H1 (cell line): ENCODE data around the gene SH2D1B. TPM values are rescaled to one million over a fixed set of nuclear protein-coding genes. Genes with fewer than 3 reads are reported as not detected.

Experiments
- CTCF ChIA-PET: fragments of 300-600 bp; sonication (Branson Sonifier 250); formaldehyde crosslinking; loops from one replicate; lab custom pipeline; 2021; ENCODE audit not compliant: partially characterized antibody; lab: Charles Lee
- POLR2A ChIA-PET: fragments of 300-600 bp; sonication (Branson Sonifier 250); formaldehyde crosslinking; loops from one replicate; lab custom pipeline; 2021; ENCODE audit warnings: inconsistent platforms; ENCODE audit not compliant: partially characterized antibody; lab: Charles Lee
- DNase-seq, 2 experiments: peaks; one replicate each; pipeline versions ENCODE4 v3.0.0 to v3.0.0-alpha.2; 2010 to 2022; ENCODE audit warnings: low spot score in 2 of 2, low read depth in 1 of 2, mixed read lengths in 1 of 2
- FAIRE-seq: peaks from 2 replicates; lab custom pipeline; 2011; peaks lifted over from hg19 to GRCh38; lab: Jason Lieb, UNC
- H2AFZ ChIP-seq: 2 replicates; pipeline ENCODE4 v1.8.1; 2012; ENCODE audit warnings: low read length, inconsistent platforms
- H2AK5ac ChIP-seq: 2 replicates; pipeline ENCODE4 v1.6.1; 2013; ENCODE audit warnings: low read depth, low read length
- H2BK120ac ChIP-seq: replicated peaks from 2 replicates; pipeline ENCODE3; 2013; ENCODE audit warnings: low read depth, low read length, inconsistent platforms
- H2BK12ac ChIP-seq: 2 replicates; pipeline ENCODE4 v1.6.1; 2013; ENCODE audit warnings: low read depth, low read length
- H2BK15ac ChIP-seq: 2 replicates; pipeline ENCODE4 v1.6.1; 2013; ENCODE audit warnings: low read length
- H2BK20ac ChIP-seq: 2 replicates; pipeline ENCODE4 v1.6.1; 2013; ENCODE audit warnings: low read length
- H2BK5ac ChIP-seq: 2 replicates; pipeline ENCODE4 v1.6.1; 2013; ENCODE audit warnings: low read depth, low read length
- H3K14ac ChIP-seq: 2 replicates; pipeline ENCODE4 v1.6.1; 2013; ENCODE audit warnings: inconsistent platforms; ENCODE audit not compliant: insufficient read length
- H3K18ac ChIP-seq: 2 replicates; pipeline ENCODE4 v1.6.1; 2013; ENCODE audit warnings: low read length; ENCODE audit errors: extremely low read depth
- H3K23ac ChIP-seq: 2 replicates; pipeline ENCODE4 v1.6.1; 2013; ENCODE audit warnings: inconsistent platforms; ENCODE audit not compliant: insufficient read length
- H3K23me2 ChIP-seq: 2 replicates; pipeline ENCODE4 v1.6.1; 2013; ENCODE audit warnings: low read depth, low read length
- H3K27ac ChIP-seq: 2 replicates; pipeline ENCODE4 v1.6.1; 2011; ENCODE audit warnings: low read depth, low read length, inconsistent platforms
- H3K27me3 ChIP-seq, 4 experiments: replicated peaks in 1 of 4; 1 replicate in 1 of 4; 2 replicates in 3 of 4; pipeline versions ENCODE4 v1.6.1 to v1.8.1; 2011 to 2013; ENCODE audit warnings: low read length in 3 of 4, mild to moderate bottlenecking in 3 of 4, inconsistent platforms in 2 of 4, mixed read lengths in 2 of 4, moderate library complexity in 1 of 4; ENCODE audit not compliant: control insufficient read depth in 3 of 4, insufficient read depth in 3 of 4; ENCODE audit errors: extremely low read depth in 1 of 4
- H3K36me3 ChIP-seq, 4 experiments: 2 replicates each; pipeline versions ENCODE4 v1.6.1 to v1.8.1; 2011 to 2013; ENCODE audit warnings: mild to moderate bottlenecking in 4 of 4, low read length in 3 of 4, moderate library complexity in 2 of 4, control low read depth in 1 of 4, inconsistent platforms in 1 of 4; ENCODE audit not compliant: insufficient read depth in 4 of 4, control insufficient read depth in 2 of 4
- H3K4ac ChIP-seq: replicated peaks from 2 replicates; pipeline ENCODE3; 2013; ENCODE audit warnings: low read length, low read depth, mixed read lengths, inconsistent platforms; ENCODE audit not compliant: insufficient read length
- H3K4me1 ChIP-seq, 4 experiments: replicated peaks in 1 of 4; 1 replicate in 1 of 4; 2 replicates in 3 of 4; pipeline versions ENCODE4 v1.6.1 to v1.8.1; 2011 to 2013; ENCODE audit warnings: low read length in 3 of 4, inconsistent platforms in 2 of 4, mixed read lengths in 1 of 4; ENCODE audit not compliant: insufficient read depth in 4 of 4, control insufficient read depth in 3 of 4
- H3K4me2 ChIP-seq, 2 experiments: 2 replicates each; pipeline versions ENCODE4 v1.6.1 to v1.8.1; 2011 to 2013; ENCODE audit warnings: low read depth in 2 of 2, low read length in 2 of 2, control low read depth in 1 of 2, inconsistent platforms in 1 of 2, mild to moderate bottlenecking in 1 of 2; ENCODE audit not compliant: insufficient read depth in 1 of 2
- H3K4me3 ChIP-seq, 4 experiments: fragments of 200-600, 300-600 bp in 1 of 4; sonication (generic), shearing (Covaris generic), sonication (Bioruptor Twin) in 1 of 4; 2 replicates each; pipeline versions ENCODE4 v1.5.1 to v1.8.1; 2011 to 2016; ENCODE audit warnings: low read length in 4 of 4, low read depth in 3 of 4, control low read depth in 2 of 4, inconsistent platforms in 2 of 4, mild to moderate bottlenecking in 2 of 4, mixed read lengths in 1 of 4, moderate library complexity in 1 of 4; ENCODE audit not compliant: insufficient read depth in 2 of 4; ENCODE audit errors: extremely low read depth in 1 of 4
- H3K56ac ChIP-seq: replicated peaks from 2 replicates; pipeline ENCODE3; 2013; ENCODE audit warnings: low read depth, mild to moderate bottlenecking, mixed read lengths, low read length, inconsistent platforms; ENCODE audit not compliant: insufficient read length
- H3K79me1 ChIP-seq: 2 replicates; pipeline ENCODE4 v1.6.1; 2013; ENCODE audit warnings: low read depth, low read length, control low read depth
- H3K79me2 ChIP-seq, 2 experiments: 2 replicates each; pipeline versions ENCODE4 v1.6.1 to v1.8.1; 2012 to 2013; ENCODE audit warnings: low read length in 2 of 2, mild to moderate bottlenecking in 2 of 2, inconsistent platforms in 1 of 2; ENCODE audit not compliant: insufficient read depth in 2 of 2, control insufficient read depth in 1 of 2
- H3K9ac ChIP-seq, 4 experiments: replicated peaks in 1 of 4; 1 replicate in 1 of 4; 2 replicates in 3 of 4; pipeline versions ENCODE4 v1.6.1 to v1.8.1; 2011 to 2013; ENCODE audit warnings: low read depth in 3 of 4, low read length in 3 of 4, control low read depth in 2 of 4, mild to moderate bottlenecking in 2 of 4, moderate library complexity in 2 of 4, inconsistent platforms in 1 of 4; ENCODE audit errors: extremely low read depth in 1 of 4
- H3K9me3 ChIP-seq, 2 experiments: 2 replicates each; pipeline versions ENCODE4 v1.6.1 to v1.8.1; 2012 to 2013; ENCODE audit warnings: mild to moderate bottlenecking in 2 of 2, moderate library complexity in 2 of 2, control low read depth in 1 of 2, inconsistent platforms in 1 of 2, low read depth in 1 of 2, low read length in 1 of 2, mixed read lengths in 1 of 2; ENCODE audit not compliant: insufficient read depth in 2 of 2
- H4K20me1 ChIP-seq, 2 experiments: replicated peaks in 1 of 2; 2 replicates each; pipeline versions ENCODE3 to v1.8.1; 2011 to 2013; ENCODE audit warnings: inconsistent platforms in 2 of 2, low read length in 2 of 2, mild to moderate bottlenecking in 1 of 2; ENCODE audit not compliant: insufficient read depth in 2 of 2, control insufficient read depth in 1 of 2
- H4K5ac ChIP-seq: 2 replicates; pipeline ENCODE4 v1.6.1; 2013; ENCODE audit warnings: low read length, low read depth, mixed read lengths, inconsistent platforms; ENCODE audit not compliant: insufficient read length
- H4K8ac ChIP-seq: 2 replicates; pipeline ENCODE4 v1.8.0; 2013; ENCODE audit warnings: mild to moderate bottlenecking, moderate library complexity, low read length, inconsistent platforms; ENCODE audit not compliant: insufficient read depth; ENCODE audit errors: extremely low read depth
- H4K91ac ChIP-seq: replicated peaks from 2 replicates; pipeline ENCODE3; 2013; ENCODE audit warnings: low read length, mixed read lengths, inconsistent platforms; ENCODE audit not compliant: insufficient read length
- ASH2L ChIP-seq: fragments of 200-600, 300-600 bp; sonication (generic); IDR thresholded peaks from one replicate; pipeline ENCODE4 v1.7.1; 2017; ENCODE audit warnings: low read length
- CREB1 ChIP-seq: IDR thresholded peaks from 2 replicates; pipeline ENCODE4 v1.6.1; 2012; ENCODE audit warnings: inconsistent platforms
- JUND ChIP-seq: IDR thresholded peaks from 2 replicates; pipeline ENCODE4 v1.6.1; 2011; ENCODE audit warnings: mild to moderate bottlenecking, improper control_type of control experiment, low read length
- MAFK ChIP-seq: IDR thresholded peaks from 2 replicates; pipeline ENCODE4 v1.6.1; 2012; ENCODE audit warnings: low read depth, mild to moderate bottlenecking, improper control_type of control experiment, low read length
- NRF1 ChIP-seq: IDR thresholded peaks from 2 replicates; pipeline ENCODE4 v1.6.1; 2011; ENCODE audit warnings: mild to moderate bottlenecking, low read depth, low read length, improper control_type of control experiment
- SIX5 ChIP-seq: IDR thresholded peaks from 2 replicates; pipeline ENCODE4 v1.6.1; 2011; ENCODE audit warnings: mild to moderate bottlenecking, low read depth, low read length
- whole genome bisulfite sequencing, 2 experiments: shearing (Covaris generic) in 1 of 2; methylation state at CpG; one replicate each; pipeline versions ENCODE4 v1.1.6 to v1.1.7; 2013 to 2015; ENCODE audit warnings: low lambda C conversion rate in 2 of 2, mixed read lengths in 2 of 2, inconsistent platforms in 1 of 2, low coverage in 1 of 2, missing lambda C conversion rate in 1 of 2; ENCODE audit not compliant: insufficient replicate concordance in 2 of 2, insufficient coverage in 1 of 2, insufficient read length in 1 of 2; ENCODE audit errors: extremely low coverage in 1 of 2, missing lambda C conversion rate in 1 of 2; 5-methylcytosine and 5-hydroxymethylcytosine counted together
- polyA plus RNA-seq, 7 experiments: library from polyadenylated mRNA; depleted of rRNA in 3 of 7; stranded (reverse) in 5 of 7; unstranded in 2 of 7; fragments of >200 nt in 5 of 7; fragments of 200-250 nt in 2 of 7; gene quantifications; 1 replicate in 5 of 7; 2 replicates in 1 of 7; 4 replicates in 1 of 7; pipeline versions ENCODE4 v1.2.1 to v1.2.3, GENCODE V29; 2011 to 2013; ENCODE audit warnings: missing spikeins in 2 of 7, mixed read lengths in 2 of 7
- total RNA-seq: library from RNA; stranded (reverse); fragmentation: NEBNext Ultra II Directional; extraction: Animal tissue kit (Norgen Biotek cat#: 25700); gene quantifications from 2 replicates; pipeline ENCODE4 v1.2.1, GENCODE V29; 2021

Gene SH2D1B
- total and polyA plus RNA-seq, 2 of the 8 experiments (the other 6 are each of a cell fraction or from before 2014, with no cell fraction given): not detected

- peaks cover 0 to 2% of the 10 kb centered on the region in 2 experiments for H4K20me1 ChIP-seq
- H3K9me3 ChIP-seq: no peaks in the 10 kb centered on the region
- 81% methylated on average over 4 of the region's 4 CpGs; no CpG with 5 or more reads in 1 of the 2 experiments for WGBS, 2 experiments
- no peak overlapping the region for H4K5ac ChIP-seq
- CTCF ChIA-PET: interaction anchor here (0.5 to 4.1 kb wide), 7 partner anchors 9 to 202 kb away, joined by 3 to 31 read pairs (median 4); partner anchors contain the start of gene C1orf226
- H3K23ac ChIP-seq: no peak overlapping the region
- no peaks in the 10 kb centered on the region for H3K27me3 ChIP-seq
- H2BK12ac ChIP-seq: no peak overlapping the region
- H2AFZ ChIP-seq: no peak overlapping the region
- no peak overlapping the region for H2AK5ac ChIP-seq
- no peak overlapping the region for H3K56ac ChIP-seq
- no peak overlapping the region for H3K4me2 ChIP-seq
- H3K9ac ChIP-seq: no peak overlapping the region
- no peaks in the 10 kb centered on the region for H3K79me2 ChIP-seq
- H3K79me1 ChIP-seq: no peaks in the 10 kb centered on the region
- no peak overlapping the region for H2BK5ac ChIP-seq
- no peak overlapping the region for H3K14ac ChIP-seq
- no peaks in the 10 kb centered on the region for H3K4me1 ChIP-seq
- POLR2A ChIA-PET: interaction anchor here (1.3 kb wide), 1 partner anchor 14 kb away, joined by 3 read pairs; no protein-coding TSS in a partner anchor
- H2BK20ac ChIP-seq: no peak overlapping the region
- no peak overlapping the region for H4K8ac ChIP-seq
- no peak overlapping the region for H2BK120ac ChIP-seq
- no peak overlapping the region for H3K4ac ChIP-seq
- FAIRE-seq (no peak), DNase-seq (no peak)
- TF ChIP-seq MAFK (no peak), JUND (no peak), SIX5 (no peak), ASH2L (no peak), CREB1 (no peak), NRF1 (no peak)
- H3K18ac ChIP-seq: no peak overlapping the region
- H3K27ac ChIP-seq: no peak overlapping the region
- H3K36me3 ChIP-seq: peaks cover 0 to 6% (median 1%) of the 10 kb centered on the region in 4 experiments; a peak in 1 of 8 replicates
- no peak overlapping the region for H3K4me3 ChIP-seq
- H3K23me2 ChIP-seq: no peaks in the 10 kb centered on the region
- no peak overlapping the region for H4K91ac ChIP-seq
- H2BK15ac ChIP-seq: no peak overlapping the region
Observed at GRCh38 chr1:162368451-162368850, 43.5 kb downstream of the SH2D1B start.
